Mucosa of descending colon (tissue), 3 donors: ENCODE measurements around the gene BLVRA. TPM values are rescaled to one million over a fixed set of nuclear protein-coding genes. Genes with fewer than 3 reads are reported as not detected.

ENCODE experiments used
- ATAC-seq: fragments of 200-7000 bp; cut with Tn5 transposase; one replicate; pipeline ENCODE4 v1.9.1; 2020; ENCODE audit warnings: mild to moderate bottlenecking, moderate library complexity
- DNase-seq, 3 donors: peaks; one replicate each; pipeline ENCODE4 v3.0.0-alpha.2; 2020
- H3K36me3 ChIP-seq: fragments of 200-600 bp; one replicate; pipeline ENCODE4 v1.8.0; 2021; ENCODE audit warnings: low read depth, mild to moderate bottlenecking
- H3K4me1 ChIP-seq: fragments of 200-600 bp; one replicate; pipeline ENCODE4 v1.8.0; 2021; ENCODE audit warnings: low read depth, mild to moderate bottlenecking
- H3K4me3 ChIP-seq: fragments of 200-600 bp; one replicate; pipeline ENCODE4 v1.8.0; 2021; ENCODE audit warnings: mild to moderate bottlenecking
- H3K9me3 ChIP-seq: fragments of 200-600 bp; one replicate; pipeline ENCODE4 v1.8.0; 2021; ENCODE audit warnings: mild to moderate bottlenecking
- CTCF ChIP-seq: fragments of 200-600 bp; IDR thresholded peaks from one replicate; pipeline ENCODE4 v1.8.0; 2022; ENCODE audit warnings: antibody characterized with exemption, mild to moderate bottlenecking
- intact Hi-C, 2 donors: fragments of 100-400 bp; cut with DNase I in 1 of 2; cut with micrococcal nuclease in 1 of 2; formaldehyde crosslinking; loops; one replicate each; pipeline versions ENCODE4 v1.11.0 to v1.11.1; 2022; cut with DNase I, micrococcal nuclease
- total RNA-seq, 3 donors: library from RNA; stranded (reverse); fragmentation: NEBNext Ultra II Directional in 2 of 3; extraction: Animal tissue kit (Norgen Biotek cat#: 25700) in 2 of 3; gene quantifications; one replicate each; pipeline versions ENCODE4 v1.2.1 to v1.2.4, GENCODE V29; 2021 to 2023
- donor health status: DM: no; HTN: no; CAD: no; lungs with moderate emphysema.
- donor health status: DM: no; HTN: no; CAD: no.
- donor health status: DM: no; HTN: yes; CAD: no.

The BLVRA gene
- total RNA-seq, 3 donors from 2014 or later = 8.1 to 55.4 (median 12.9) TPM

GRCh38 chr7:43764039-43764761 lies 5.7 kb downstream of the BLVRA start:
- TF ChIP-seq CTCF = no peak
- intact Hi-C loops = no loop called here
- peak in 2 of 3 donors; percentile 49 to 73 for DNase-seq
- peak; percentile 66 for ATAC-seq
- no peaks in the 10 kb centered on the region for H3K4me1 ChIP-seq
- no peaks in the 10 kb centered on the region for H3K9me3 ChIP-seq
- H3K4me3 ChIP-seq = no peak overlapping the region
- H3K36me3 ChIP-seq = no peaks in the 10 kb centered on the region

- intact Hi-C loops = no loop called here
- H3K36me3 ChIP-seq = no peaks in the 10 kb centered on the region
- no peaks in the 10 kb centered on the region for H3K4me1 ChIP-seq
- TF ChIP-seq CTCF = no peak
- H3K9me3 ChIP-seq = no peaks in the 10 kb centered on the region
- ATAC-seq (no peak), DNase-seq (no peak)
- no peak overlapping the region for H3K4me3 ChIP-seq
Observed at GRCh38 chr7:43764807-43765491, 6.5 kb downstream of the BLVRA start.

- no peak overlapping the region for H3K4me3 ChIP-seq
- no peaks in the 10 kb centered on the region for H3K36me3 ChIP-seq
- intact Hi-C loops = no loop called here
- H3K9me3 ChIP-seq = no peaks in the 10 kb centered on the region
- no peak for ATAC-seq
- H3K4me1 ChIP-seq = no peaks in the 10 kb centered on the region
- TF ChIP-seq CTCF = no peak
- no peak for DNase-seq
Observed at GRCh38 chr7:43766564-43766963, 8.1 kb downstream of the BLVRA start.

GRCh38 chr7:43767311-43767710 lies 8.8 kb downstream of the BLVRA start:
- no peak for DNase-seq
- Histone ChIP-seq H3K9me3 (no peaks in the 10 kb centered on the region), H3K4me1 (no peaks in the 10 kb centered on the region), H3K4me3 (no peak overlapping the region), H3K36me3 (no peaks in the 10 kb centered on the region)
- TF ChIP-seq CTCF = no peak
- intact Hi-C loops = no loop called here
- ATAC-seq = no peak

GRCh38 chr7:43768201-43768886 lies 9.9 kb downstream of the BLVRA start:
- DNase-seq = no peak
- ATAC-seq = no peak
- Histone ChIP-seq H3K36me3 (no peaks in the 10 kb centered on the region), H3K4me3 (no peak overlapping the region), H3K4me1 (no peaks in the 10 kb centered on the region), H3K9me3 (no peaks in the 10 kb centered on the region)
- intact Hi-C loops = no loop called here
- TF ChIP-seq CTCF = no peak
